Nephron (organoid): ENCODE measurements around the gene MUSTN1.

Experiments
- H3K27ac Mint-ChIP-seq, 3 experiments: 2 replicates each; pipeline ENCODE4 v1.8.0; 2020; ENCODE audit warnings: mixed read lengths in 3 of 3, mild to moderate bottlenecking in 2 of 3, moderate library complexity in 1 of 3
- H3K27me3 Mint-ChIP-seq: 2 replicates; pipeline ENCODE4 v1.8.0; 2021; ENCODE audit warnings: low read depth, mild to moderate bottlenecking, moderate library complexity, mixed read lengths
- H3K36me3 Mint-ChIP-seq: 2 replicates; pipeline ENCODE4 v1.8.0; 2020; ENCODE audit warnings: low read depth, mixed read lengths
- H3K4me1 Mint-ChIP-seq: 2 replicates; pipeline ENCODE4 v1.8.0; 2020; ENCODE audit warnings: mixed read lengths
- H3K4me3 Mint-ChIP-seq, 3 experiments: 2 replicates each; pipeline ENCODE4 v1.8.0; 2020; ENCODE audit warnings: mild to moderate bottlenecking in 3 of 3, mixed read lengths in 3 of 3, moderate library complexity in 2 of 3
- H3K9me3 Mint-ChIP-seq: 2 replicates; pipeline ENCODE4 v1.8.0; 2020; ENCODE audit warnings: mixed read lengths
- CTCF ChIP-seq, 3 experiments: fragments of 200-600 bp; sonication (generic); IDR thresholded peaks; one replicate each; pipeline ENCODE4 v1.5.0; 2021; ENCODE audit warnings: antibody characterized with exemption in 3 of 3; ENCODE audit not compliant: unreplicated experiment in 3 of 3

MUSTN1 gene

GRCh38 chr3:52842424-52842823 is 7.6 kb upstream of the MUSTN1 start:
- peaks cover 37% of the 10 kb centered on the region for H3K4me1 Mint-ChIP-seq
- H3K36me3 Mint-ChIP-seq, result peaks cover 9% of the 10 kb centered on the region

GRCh38 chr3:52841981-52842340 is 7.1 kb upstream of the MUSTN1 start:
- Mint-ChIP-seq H3K4me3 (no peak overlapping the region), H3K4me1 (peaks cover 42% of the 10 kb centered on the region)

More at GRCh38 chr3:52842424-52842823, 7.6 kb upstream of the MUSTN1 start:
- Mint-ChIP-seq H3K27ac (no peak overlapping the region), H3K4me3 (no peak overlapping the region), H3K9me3 (no peaks in the 10 kb centered on the region), H3K27me3 (no peaks in the 10 kb centered on the region)
- no peak for TF ChIP-seq CTCF (IDR thresholded peaks at IDR 0.05; ENCODE audit: unreplicated experiment in 3 of 3)

DNA sequence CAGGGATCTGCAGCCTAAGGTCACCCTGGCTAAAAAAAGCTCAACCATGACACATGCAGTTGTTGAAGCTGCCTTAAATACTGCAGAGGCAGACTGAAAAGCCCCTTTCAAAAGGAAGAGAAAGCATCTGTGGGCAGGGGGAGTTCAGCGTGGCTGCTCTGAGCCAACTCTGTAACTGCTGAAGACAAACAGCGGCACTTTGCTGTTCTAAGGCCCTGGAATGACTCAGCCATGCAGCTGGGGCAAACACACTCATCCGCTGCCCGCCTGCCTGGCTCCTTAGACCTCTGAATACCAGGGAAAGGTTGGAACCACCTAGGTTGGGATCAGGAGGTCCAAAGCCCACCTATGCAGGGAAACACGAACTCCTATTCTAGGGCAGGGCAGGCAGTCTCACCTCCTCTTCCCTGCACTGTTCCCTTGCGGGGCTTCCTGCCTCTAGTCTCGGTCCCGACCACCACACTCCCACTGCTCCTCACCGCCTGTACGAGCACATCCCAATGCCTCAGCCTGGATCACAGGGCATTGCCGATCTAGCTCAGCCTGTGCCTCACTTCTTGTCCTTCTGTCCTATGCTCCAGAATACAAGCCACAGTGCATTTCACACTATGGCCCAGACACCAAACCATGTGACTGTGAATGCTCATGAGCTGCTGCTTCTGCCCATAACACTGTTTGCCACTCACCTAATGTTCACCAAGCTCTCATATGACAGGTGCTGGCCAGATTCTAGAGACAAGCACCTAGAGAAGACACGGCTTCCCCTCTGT is 6.6 kb upstream of the MUSTN1 start:
- Mint-ChIP-seq H3K27ac (no peak overlapping the region), H3K4me3 (no peak overlapping the region), H3K36me3 (peaks cover 8% of the 10 kb centered on the region), H3K9me3 (no peaks in the 10 kb centered on the region), H3K4me1 (peaks cover 44% of the 10 kb centered on the region), H3K27me3 (no peaks in the 10 kb centered on the region)
- no peak for TF ChIP-seq CTCF (IDR thresholded peaks at IDR 0.05; ENCODE audit: unreplicated experiment in 3 of 3)

More at GRCh38 chr3:52841981-52842340, 7.1 kb upstream of the MUSTN1 start:
- H3K27ac Mint-ChIP-seq, result no peak overlapping the region
- H3K27me3 Mint-ChIP-seq, result no peaks in the 10 kb centered on the region
- H3K36me3 Mint-ChIP-seq, result peaks cover 8% of the 10 kb centered on the region
- no peaks in the 10 kb centered on the region for H3K9me3 Mint-ChIP-seq
- no peak for TF ChIP-seq CTCF (IDR thresholded peaks at IDR 0.05; ENCODE audit: unreplicated experiment in 3 of 3)

- Mint-ChIP-seq H3K9me3 (no peaks in the 10 kb centered on the region), H3K27ac (no peak overlapping the region), H3K36me3 (peaks cover 8% of the 10 kb centered on the region), H3K4me1 (peaks cover 51% of the 10 kb centered on the region), H3K4me3 (no peak overlapping the region), H3K27me3 (no peaks in the 10 kb centered on the region)
- TF ChIP-seq CTCF (IDR thresholded peaks at IDR 0.05; ENCODE audit: unreplicated experiment in 3 of 3), result no peak
Observed at GRCh38 chr3:52839892-52840545, 5.2 kb upstream of the MUSTN1 start.

DNA sequence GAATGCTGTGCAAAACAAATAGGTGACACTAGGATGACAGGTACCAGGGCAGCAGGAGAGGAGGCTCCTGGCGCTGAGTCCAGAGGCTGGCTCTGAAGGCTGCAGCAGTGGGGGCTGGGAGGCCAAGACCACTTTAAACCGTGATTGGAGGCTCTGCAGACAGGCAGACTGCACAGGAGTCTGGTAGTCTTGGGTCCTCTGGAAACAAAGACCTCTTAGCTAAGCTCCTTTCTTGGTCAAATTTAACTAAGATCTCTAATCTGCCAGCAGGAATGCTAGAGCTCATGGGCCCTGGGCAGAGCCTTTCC is 4.4 kb upstream of the MUSTN1 start:
- peaks cover 4% of the 10 kb centered on the region for H3K36me3 Mint-ChIP-seq
- no peak for TF ChIP-seq CTCF (IDR thresholded peaks at IDR 0.05; ENCODE audit: unreplicated experiment in 3 of 3)
- no peak overlapping the region for H3K4me3 Mint-ChIP-seq
- no peak overlapping the region for H3K27ac Mint-ChIP-seq
- H3K9me3 Mint-ChIP-seq, result no peaks in the 10 kb centered on the region
- H3K27me3 Mint-ChIP-seq, result no peaks in the 10 kb centered on the region
- H3K4me1 Mint-ChIP-seq, result peaks cover 54% of the 10 kb centered on the region
